ENCODE measurements around the gene UBE2E2.

UBE2E2 gene

DNA sequence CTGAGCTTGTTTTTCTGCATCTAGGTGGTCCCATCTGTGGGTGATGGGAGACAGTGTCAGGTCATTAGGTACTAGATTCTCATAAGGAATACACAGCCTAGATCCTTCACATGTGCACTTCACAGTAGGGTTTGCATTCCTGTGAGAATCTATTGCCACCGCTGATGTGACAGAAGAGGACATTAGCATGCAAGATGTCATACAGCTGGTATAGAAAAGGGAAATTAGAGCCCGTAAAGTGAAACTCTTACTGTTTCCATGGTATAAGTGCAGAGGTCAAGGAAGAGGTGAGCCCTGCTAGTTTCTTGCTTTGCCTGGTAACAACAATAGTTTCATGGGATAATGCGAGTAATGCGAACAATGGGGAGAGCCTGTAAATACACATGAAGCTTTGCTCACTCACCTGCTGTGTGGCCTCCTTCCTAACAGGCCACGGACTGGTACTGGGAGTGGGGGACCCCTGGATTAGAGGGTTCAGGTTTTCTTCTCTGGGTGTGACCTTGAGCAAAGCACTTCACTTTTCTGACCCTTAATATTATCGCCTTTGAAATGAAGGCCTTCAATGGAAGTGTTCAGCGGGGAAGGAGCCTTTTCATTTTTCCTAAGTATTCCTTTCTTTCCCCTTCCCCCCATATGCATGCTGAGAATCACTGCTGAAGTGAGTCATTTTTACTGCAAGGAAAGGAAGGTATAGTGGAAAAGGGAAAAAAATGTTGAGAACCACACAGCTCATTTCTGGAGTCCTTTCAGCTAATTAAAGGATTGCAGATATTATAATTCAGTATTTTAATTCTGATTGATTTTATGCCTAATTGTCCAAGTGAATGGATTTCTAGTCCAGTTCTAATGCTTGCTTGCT is 286.4 kb downstream of the UBE2E2 start:
- no peak for DNase-seq

- DNase-seq, result no peak
Observed at GRCh38 chr3:23490459-23490858, 287.3 kb downstream of the UBE2E2 start.

- no peak for DNase-seq
Observed at GRCh38 chr3:23492057-23492456, 288.9 kb downstream of the UBE2E2 start.

DNA sequence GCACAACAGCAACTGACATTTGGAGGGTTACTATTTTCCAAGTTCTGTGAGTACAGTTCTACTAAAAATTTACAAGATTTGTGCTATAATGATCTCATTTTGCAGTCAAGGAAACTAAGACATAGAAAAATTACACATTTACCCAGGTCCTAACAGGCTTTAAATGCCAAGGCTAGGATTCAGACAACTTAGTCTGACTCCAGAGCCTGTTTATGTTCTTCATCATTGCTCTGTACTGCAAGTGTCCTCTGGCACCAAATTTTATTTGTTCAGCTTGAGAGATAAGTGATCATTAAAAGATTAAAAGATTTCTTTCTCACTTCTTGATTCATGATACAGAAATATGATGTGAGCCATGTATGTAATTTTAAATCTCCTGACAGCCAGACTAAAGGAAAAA is 290.8 kb downstream of the UBE2E2 start:
- DNase-seq, result no peak

- DNase-seq, result no peak
Observed at GRCh38 chr3:23494967-23495366, 291.8 kb downstream of the UBE2E2 start.

DNA sequence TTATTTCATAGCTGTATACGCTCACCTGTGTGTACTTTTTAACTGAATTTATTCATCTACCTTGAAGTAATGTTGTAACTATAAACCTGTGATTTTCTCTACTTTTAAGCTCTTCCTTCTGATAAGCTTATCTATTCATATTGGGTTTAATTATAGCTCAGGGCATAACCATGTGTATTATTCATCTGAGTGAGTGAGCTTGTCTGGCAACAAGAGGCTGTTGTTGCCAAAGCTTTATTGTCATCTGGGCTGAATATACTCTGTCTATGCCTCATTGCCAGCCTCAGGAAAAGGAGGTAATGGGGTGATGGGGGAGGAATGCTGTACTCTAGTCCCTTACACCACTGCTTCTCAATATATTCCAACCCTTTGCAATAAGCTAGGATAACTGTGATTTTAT is 292.4 kb downstream of the UBE2E2 start:
- no peak for DNase-seq

- no peak for DNase-seq
Observed at GRCh38 chr3:23496165-23496564, 293.0 kb downstream of the UBE2E2 start.

DNA sequence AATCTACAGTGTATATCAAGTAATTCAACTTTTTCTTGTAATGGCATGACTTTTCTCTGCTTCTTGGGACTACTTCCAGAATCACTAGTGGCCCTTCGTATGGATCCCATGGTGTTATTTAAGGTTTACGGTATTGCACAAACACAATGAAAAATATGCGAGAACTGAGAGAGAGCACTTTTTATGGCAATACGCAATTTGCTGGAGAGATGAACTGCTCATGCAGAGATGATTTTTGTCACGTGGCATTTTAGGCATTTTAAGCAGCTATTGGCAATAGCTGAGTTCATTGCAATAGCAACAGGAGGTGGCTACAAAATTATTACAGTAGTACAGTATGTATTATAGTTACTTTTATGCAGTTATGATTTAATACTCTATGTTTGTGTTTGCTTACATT is 294.0 kb downstream of the UBE2E2 start:
- no peak for DNase-seq

DNA sequence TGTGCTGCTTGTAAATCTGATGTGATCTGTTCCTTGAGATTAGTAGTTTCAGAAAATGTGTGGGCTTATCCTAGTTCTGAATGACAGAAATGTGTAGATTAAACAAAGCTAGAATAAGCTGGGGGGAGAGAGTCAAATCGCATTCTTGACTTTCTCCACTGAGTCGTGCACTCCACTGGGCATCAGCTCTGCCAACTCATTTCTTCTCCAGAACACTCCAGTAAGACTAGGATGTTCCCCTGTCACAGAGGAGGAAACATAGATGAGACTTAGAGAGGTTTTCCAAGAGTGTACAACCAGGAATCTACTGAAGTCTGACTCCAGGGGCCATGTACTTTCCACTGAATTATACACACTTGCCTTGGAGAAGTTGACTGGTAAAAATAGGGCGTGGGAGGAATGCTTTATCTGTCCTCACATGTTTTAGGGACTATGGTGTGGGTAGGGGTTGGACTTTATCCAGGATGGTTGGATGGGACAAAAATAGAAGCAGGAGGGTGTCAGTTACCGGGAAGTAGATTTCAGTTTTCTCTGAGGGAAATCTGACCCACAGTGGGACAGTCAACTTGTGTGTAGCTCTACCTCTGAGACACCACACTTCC is 298.2 kb downstream of the UBE2E2 start:
- no peak for DNase-seq

GRCh38 chr3:23508464-23508863 is 305.3 kb downstream of the UBE2E2 start:
- DNase-seq, result no peak

GRCh38 chr3:23518441-23518840 is 315.3 kb downstream of the UBE2E2 start:
- DNase-seq, result no peak

DNA sequence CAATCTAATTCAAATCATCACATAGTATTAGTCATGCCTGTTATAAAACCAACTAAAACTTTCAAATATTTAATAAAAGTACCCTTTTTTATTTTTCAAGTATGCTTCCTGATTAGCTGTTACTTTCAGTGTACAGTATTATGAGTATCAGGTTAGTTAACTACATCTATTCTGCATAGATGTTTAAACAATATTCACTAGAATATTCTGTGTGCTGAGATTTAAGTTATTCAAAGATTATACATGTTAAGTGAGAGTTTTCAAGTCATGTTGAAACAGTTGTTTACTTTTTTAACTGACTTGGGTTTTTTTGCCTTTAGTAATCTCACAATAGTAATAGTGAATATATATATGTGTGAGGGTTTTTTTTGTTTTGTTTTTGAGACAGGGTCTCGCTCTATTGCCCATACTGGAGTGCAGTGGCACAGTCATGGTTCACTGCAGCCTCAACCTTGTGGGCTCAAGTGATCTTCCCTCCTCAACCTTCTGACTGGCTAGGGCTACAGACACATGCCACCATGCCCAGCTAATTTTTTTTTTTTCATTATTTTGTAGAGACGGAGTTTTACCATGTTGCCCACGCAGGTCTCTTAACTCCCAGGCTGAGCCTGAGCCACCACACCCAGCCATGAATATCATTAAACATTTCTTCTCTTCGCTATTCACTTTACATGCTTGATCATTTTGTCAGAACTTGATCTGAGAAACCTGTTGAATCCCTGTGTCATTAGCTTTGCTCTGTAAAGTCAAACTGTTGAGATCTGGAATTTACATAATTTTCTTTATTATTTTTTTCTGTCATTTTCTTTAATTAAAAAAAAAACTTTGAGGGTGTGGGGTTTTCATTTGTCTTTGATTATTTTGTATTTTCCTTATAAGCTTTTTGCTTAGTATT is 316.4 kb downstream of the UBE2E2 start:
- no peak for DNase-seq

DNA sequence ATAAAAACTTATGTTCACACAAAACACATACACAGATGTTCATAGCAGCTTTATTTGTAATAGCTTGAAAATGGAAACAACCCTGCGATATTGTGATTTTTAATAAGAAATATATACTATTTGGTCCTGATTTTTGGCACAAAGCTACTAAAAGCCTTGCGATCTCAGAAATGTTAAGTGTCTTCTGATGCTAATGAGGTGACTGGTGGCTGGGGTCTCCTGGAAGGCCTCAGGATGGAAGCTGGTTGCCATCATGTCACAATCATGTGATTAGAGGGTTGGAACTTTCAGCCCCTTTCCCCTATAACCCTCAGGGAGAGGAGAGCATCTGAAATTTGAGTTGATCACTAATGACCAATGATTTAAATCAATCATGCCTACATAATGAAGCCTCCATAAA is 324.2 kb downstream of the UBE2E2 start:
- no peak for DNase-seq

GRCh38 chr3:23533596-23533995 is 330.5 kb downstream of the UBE2E2 start:
- DNase-seq, result no peak

DNA sequence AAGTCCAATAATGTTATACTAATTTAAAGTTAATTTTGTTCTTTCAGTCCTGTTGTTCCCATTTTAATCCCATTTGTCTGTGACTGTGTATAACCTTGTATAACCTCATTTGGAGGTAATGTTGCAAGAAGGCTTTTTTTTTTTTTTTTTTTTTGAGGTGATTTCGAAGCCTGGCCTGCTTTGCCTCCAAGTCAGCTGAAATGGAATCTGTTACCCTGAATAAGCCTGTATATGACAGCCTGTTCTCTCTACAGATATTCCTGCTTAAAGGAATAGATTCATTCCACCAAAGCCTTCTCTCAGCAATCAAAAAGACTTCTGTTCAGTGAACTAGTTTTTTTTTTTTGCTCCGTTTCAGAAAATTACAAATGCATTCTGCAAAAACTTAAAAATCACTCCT is 330.9 kb downstream of the UBE2E2 start:
- no peak for DNase-seq

DNA sequence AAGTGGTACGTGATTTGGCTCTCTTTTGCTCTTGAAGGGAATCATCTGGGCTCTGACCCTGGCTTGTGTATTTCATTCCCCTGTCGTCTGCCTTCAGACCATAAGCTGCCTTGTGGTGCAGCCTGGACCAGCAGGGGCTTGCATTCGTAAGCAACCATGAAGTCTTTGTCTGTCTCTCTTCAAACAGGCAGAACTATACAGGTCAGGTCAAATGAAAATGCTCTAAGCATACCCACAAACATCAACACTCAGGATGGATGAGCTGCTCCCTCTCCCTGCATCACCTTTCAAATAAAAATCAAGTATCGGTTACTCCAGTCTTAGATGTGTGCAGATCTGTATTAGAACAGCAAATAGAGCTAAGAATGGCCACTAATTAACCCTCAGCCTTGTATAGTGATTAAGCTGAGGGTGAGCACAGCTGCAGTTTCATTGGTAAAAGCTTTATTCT is 334.0 kb downstream of the UBE2E2 start:
- no peak for DNase-seq

DNA sequence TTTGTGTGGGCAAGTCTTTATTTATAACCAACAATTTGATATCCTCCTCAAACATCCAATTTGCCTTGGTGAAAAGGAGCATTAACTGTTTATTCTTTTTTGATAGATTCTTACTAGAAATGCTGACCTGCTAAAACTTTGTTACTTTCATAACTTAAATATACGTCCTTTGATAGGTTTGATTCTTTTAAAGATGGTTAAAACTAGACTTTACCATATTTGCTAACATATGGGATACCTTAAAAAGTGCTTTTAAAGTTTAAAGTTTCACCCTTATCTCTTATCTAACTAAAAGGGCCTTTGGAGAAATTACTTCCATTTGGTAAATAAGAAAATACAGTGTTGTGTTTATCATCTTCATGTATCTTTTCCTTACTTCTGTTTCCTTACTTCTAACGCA is 336.1 kb downstream of the UBE2E2 start:
- DNase-seq, result no peak

DNA sequence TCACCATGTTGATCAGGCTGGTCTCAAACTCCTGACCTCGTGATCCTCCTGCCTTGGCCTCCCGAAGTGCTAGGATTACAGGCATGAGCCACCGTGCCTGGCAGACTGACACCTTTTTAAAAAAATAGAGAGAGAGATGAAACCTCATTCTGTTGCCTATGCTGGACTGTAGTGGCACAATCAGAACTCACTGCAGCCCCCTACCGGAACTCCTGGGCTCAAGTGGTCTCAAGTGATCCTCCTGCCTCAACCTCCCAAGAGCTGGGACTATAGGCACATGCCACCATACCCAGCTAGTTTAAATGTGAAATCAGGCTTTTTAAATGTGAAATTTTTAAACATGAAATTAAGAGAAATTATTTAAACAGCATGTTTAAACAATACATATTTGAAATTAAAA is 337.5 kb downstream of the UBE2E2 start:
- DNase-seq, result no peak

DNA sequence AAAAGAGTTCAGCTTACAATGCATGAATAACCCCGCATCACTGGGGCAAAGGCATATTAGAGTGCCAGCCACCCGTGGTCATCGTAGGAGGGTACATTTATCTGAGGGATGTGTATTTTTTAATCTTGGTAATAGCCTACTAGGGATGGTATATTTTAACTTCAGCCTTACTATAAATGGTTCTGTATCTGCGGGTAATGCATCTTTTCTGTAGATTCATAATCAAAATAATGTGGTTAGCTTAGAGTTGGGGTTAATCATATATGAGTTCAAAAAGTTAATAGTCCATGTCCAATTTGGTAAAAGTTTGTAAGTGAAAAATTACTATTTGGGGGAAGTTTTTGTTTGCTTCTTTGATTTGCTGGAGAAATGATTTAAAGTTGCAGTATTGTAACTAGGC is 339.0 kb downstream of the UBE2E2 start:
- no peak for DNase-seq

- no peak for DNase-seq
Observed at GRCh38 chr3:23546181-23546580, 343.1 kb downstream of the UBE2E2 start.

GRCh38 chr3:23547905-23548650 is 345.0 kb downstream of the UBE2E2 start:
- DNase-seq, result no peak

- DNase-seq, result no peak
Observed at GRCh38 chr3:23548706-23549105, 345.6 kb downstream of the UBE2E2 start.

Data from left hindlimb (tissue), 1 donor.